ENCODE measurements around the gene GJE1.

DNA sequence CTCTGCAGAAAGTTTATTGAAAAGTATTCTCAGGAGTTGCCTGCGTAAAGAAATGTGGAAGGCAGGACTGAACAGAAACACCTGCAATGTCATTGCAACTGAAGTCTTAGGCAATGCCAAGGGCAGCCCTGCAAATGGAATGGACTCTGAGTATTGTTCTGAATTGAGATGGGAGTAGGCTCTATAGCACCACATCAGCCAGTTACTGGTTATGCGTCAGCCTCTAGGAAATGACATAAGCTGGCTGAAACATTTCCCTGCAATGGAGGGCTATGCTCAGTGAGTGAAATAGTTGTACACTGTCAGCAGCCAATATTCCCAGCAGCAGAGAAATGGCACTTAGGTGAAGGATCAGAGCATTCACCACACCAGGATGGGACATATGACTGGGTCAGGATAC, 13.8 kb upstream of the GJE1 start:
- no peak for TF ChIP-seq POLR2AphosphoS5 (IDR thresholded peaks at IDR 0.05)
- TF ChIP-seq, protein P1, sequence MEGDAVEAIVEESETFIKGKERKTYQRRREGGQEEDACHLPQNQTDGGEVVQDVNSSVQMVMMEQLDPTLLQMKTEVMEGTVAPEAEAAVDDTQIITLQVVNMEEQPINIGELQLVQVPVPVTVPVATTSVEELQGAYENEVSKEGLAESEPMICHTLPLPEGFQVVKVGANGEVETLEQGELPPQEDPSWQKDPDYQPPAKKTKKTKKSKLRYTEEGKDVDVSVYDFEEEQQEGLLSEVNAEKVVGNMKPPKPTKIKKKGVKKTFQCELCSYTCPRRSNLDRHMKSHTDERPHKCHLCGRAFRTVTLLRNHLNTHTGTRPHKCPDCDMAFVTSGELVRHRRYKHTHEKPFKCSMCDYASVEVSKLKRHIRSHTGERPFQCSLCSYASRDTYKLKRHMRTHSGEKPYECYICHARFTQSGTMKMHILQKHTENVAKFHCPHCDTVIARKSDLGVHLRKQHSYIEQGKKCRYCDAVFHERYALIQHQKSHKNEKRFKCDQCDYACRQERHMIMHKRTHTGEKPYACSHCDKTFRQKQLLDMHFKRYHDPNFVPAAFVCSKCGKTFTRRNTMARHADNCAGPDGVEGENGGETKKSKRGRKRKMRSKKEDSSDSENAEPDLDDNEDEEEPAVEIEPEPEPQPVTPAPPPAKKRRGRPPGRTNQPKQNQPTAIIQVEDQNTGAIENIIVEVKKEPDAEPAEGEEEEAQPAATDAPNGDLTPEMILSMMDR (IDR thresholded peaks at IDR 0.05), result no peak
- TF ChIP-seq EP300 (IDR thresholded peaks at IDR 0.05), result no peak
